Measurements from ENCODE around the gene KRTAP19-7.

Gene KRTAP19-7, protein sequence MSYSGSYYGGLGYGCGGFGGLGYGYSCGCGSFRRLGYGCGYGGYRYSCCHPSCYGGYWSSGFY

DNA sequence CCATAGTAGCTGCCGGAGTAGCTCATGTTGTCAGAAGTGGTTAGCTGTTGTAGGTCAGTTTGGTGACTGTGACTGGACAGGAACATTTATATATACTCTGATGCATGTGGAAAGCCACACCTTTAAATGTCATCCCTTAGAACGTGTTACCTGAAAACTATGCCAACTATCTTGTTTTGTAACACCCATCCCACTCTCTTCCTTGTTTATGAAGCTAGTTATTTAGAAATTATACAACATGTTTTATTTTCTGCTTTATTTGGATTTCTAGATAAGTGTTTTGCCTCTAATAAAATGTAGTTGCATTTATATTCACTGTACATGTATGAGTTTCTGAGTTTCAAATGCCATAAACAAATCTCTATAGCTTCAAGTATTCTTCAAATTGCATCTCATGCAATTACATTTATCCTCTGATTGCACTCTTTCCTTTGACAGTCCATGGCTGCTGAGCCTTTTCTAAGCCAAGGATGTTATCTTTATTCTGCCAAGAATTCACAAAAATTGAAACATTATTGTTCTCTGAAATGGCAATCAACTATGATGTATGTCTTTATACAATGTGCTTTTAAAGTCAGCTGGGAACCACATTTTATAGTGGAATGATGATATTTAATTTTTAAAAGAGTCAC, at the start of gene KRTAP19-7:
KRTAP19-7 (minus strand) TSS at position 51 of the 632 bp plus-strand sequence; CDS start at position 26, 25 bp downstream.
- DNase-seq (ENCODE audit: low read depth), result no peak

DNA sequence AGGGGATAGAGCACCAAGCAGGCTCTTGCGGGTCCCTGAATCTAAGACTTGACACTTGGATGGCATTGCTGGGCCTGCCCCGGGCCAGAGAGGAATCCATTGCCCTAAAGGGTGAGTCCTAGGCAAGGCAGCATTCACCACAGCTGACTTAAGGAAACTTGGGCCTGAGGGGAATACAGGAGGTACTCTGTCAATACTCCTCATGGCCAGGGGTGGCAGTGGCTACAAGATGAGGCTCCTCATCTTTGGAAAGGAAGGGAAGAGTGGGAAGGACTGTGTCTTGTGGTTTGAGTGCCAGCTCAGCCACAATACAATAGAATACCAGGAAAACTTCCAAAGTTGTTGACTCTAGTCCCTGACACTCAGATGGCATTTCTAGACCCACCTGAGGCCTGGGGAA, 44.9 kb upstream of the KRTAP19-7 start:
- no peak for DNase-seq (ENCODE audit: low read depth)

GRCh38 chr21:30600787-30601186, 39.7 kb upstream of the KRTAP19-7 start, which contains the start of gene KRTAP22-1:
Gene KRTAP22-1 (plus strand): TSS chr21:30601087.
- no peak for DNase-seq (ENCODE audit: low read depth)

DNA sequence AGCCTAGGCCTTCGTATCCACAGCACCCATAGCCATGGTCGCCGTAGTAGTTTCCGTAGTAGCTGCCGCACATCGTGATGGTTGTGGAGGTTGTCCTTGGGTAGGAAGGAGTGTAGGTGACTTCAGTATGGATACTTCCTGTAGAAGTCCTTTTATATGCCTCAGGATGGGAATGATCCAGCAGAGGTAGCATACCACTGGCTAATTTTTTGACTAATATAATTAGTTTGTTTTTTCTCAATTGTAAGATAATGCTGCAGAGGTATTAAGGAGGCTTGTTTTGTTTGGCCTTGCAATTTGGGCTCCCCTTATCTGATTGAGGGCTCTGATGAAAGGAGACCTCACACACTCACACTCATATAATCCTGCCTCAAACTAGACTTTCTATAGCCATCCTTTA, 37.7 kb upstream of the KRTAP19-7 start, which contains the start of gene KRTAP6-2:
KRTAP6-2 (minus strand) TSS at position 101 of the 400 bp plus-strand sequence; CDS start at position 73, 28 bp downstream.
- DNase-seq (ENCODE audit: low read depth), result no peak

GRCh38 chr21:30592140-30592539, 31.0 kb upstream of the KRTAP19-7 start, which contains the start of gene KRTAP6-3:
Gene KRTAP6-3 (plus strand): TSS chr21:30592440. CDS start chr21:30592446, 6 bp downstream.
- DNase-seq (ENCODE audit: low read depth), result no peak

GRCh38 chr21:30590297-30590696, 29.2 kb upstream of the KRTAP19-7 start, which contains the start of gene KRTAP22-2:
Gene KRTAP22-2 (minus strand): TSS chr21:30590397.
- no peak for DNase-seq (ENCODE audit: low read depth)

- no peak for DNase-seq (ENCODE audit: low read depth)
Measured at GRCh38 chr21:30582870-30583269, 21.8 kb upstream of the KRTAP19-7 start.

- no peak for DNase-seq (ENCODE audit: low read depth)
Measured at GRCh38 chr21:30580132-30580531, 19.0 kb upstream of the KRTAP19-7 start.

DNA sequence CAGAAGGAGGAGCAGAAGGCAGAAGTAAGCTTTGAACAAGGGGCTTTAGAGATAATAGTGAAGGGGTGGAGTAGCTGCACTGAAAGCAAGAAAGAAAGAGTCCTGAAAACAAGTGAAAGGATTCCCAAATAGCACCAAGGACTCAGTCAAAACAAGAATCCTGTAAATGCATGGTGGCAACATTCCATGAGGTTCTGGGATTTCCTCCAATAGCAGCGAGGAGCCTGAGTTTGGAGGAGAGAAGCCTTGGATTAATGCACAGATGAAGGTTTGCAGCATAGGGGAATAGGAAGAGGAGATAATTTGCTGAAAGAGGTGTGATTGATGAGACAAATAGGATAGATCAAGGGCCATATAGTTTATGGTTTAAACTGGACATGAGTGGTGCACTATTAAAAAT, 18.2 kb upstream of the KRTAP19-7 start:
- no peak for DNase-seq (ENCODE audit: low read depth)

DNA sequence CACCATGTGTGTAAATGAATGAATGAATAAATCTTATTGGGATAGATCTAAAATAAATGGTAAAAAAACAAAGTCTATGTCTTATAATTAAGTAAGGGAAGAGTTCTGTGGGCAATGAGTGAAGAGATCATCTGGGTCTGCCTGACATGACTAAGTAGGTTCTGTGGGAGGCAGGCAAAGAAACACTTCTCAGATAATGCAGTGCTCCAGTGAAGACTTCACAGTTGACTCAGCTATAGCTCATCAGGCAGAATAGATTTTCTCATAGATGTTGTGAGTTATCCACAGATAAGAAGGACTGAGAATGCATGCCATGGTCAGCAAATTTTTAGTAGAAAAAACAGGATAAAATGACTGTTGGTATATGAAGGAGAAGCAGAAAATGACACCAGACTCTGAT, 16.7 kb upstream of the KRTAP19-7 start:
- peak; percentile 1 for DNase-seq (ENCODE audit: low read depth)

DNA sequence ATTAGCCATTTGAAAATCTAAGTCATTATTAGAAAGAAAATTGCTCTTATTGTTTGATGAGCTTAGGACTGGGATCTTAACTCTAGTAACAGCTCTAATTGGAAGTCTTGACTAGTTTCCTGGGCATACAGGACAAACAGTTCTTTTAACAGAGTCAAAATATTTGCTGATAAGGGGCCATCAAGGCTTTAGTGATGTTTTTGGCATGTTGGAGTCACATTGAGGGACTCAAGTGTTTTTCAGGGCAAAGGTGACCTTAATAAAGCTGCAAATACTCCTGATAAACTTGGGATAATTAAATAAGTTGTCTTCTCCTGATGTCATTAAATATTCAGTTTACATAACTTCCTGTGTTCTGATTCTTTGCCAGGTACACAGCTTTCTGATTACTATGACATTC, 6.5 kb upstream of the KRTAP19-7 start:
- no peak for DNase-seq (ENCODE audit: low read depth)

DNA sequence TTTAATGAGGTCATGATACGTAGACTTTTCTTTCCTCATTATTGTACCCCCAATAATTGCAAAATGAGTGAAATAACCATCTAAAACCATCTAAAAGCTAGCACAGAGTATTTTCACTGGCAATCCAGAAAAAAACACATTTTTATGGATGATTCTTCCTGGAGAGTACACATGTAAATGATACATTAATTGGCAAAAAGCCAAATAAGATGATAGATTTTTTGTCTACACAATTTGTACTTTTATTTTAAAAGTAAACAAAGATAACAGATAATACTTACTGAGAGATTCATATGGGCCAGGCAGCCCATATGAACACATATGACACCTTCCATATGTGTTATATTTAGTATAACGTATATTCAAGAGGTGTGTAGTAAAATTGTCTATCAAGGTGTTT, 2.5 kb upstream of the KRTAP19-7 start:
- DNase-seq (ENCODE audit: low read depth), result no peak

DNA sequence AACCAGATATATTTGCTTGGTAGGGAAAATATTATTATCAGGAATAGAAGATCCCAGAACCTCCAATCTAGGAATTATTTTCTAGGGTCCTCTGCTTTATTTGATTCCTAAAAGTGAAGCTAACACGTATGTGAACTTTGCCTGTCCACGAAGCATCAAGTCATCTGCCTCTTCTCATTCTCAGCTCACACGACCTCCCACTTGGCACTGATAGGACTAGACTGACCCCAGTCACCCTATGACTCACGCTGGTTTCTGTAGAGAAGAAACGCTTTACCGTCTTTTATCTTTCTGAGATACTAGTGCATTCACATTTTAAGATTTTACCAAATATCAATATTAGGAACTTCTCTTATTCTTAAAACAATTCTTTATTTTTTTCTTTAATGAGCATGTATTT, 2.0 kb upstream of the KRTAP19-7 start:
- DNase-seq (ENCODE audit: low read depth), result no peak

- no peak for DNase-seq (ENCODE audit: low read depth)
Measured at GRCh38 chr21:30561957-30562356, 843 bp upstream of the KRTAP19-7 start.

GRCh38 chr21:30555095-30555494, 6.0 kb downstream of the KRTAP19-7 start:
- DNase-seq (ENCODE audit: low read depth), result no peak

DNA sequence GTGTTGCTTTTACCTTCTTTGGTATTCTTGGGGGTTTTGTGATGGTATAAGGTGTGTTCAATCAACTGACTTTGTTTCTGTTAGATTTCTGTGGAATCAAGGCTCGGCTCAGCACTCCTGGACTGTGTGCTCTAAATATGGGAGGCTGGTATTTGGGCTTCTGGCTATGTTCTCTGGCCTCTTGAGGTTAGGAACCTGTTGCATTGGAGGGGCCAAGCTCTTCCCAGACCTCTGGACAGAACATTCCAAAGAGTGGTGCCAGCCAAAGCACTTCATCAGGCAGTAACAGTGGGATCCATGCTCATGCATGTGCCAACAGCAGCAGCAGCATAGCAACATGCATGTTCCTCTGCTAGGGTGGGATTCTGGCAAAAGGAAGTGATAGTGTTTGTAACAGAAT, 8.3 kb downstream of the KRTAP19-7 start:
- DNase-seq (ENCODE audit: low read depth), result no peak

GRCh38 chr21:30541764-30542163, 19.4 kb downstream of the KRTAP19-7 start, which contains the start of gene KRTAP19-6:
Gene KRTAP19-6 (minus strand): TSS chr21:30541864. CDS start chr21:30541833, 31 bp downstream.
- no peak for DNase-seq (ENCODE audit: low read depth)

DNA sequence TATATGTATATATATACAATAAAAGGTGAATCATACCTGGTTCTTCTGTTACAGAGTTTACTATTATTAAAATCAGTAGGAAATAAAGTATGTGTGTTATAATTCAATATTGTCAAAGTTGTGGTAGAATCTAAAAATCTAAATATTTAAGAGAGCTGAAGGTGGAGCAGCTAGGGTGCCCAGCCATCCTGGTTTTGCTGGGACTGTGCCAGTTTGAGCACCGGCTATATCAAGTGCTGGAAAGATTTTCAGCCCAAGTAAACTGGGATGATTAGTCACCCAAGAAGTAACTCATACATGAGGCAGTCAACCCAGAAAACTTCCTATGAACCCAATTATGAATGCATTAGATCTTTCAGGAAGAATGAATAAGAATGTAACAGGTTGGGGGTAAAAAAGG, 42.2 kb downstream of the KRTAP19-7 start:
- DNase-seq (ENCODE audit: low read depth), result no peak

DNA sequence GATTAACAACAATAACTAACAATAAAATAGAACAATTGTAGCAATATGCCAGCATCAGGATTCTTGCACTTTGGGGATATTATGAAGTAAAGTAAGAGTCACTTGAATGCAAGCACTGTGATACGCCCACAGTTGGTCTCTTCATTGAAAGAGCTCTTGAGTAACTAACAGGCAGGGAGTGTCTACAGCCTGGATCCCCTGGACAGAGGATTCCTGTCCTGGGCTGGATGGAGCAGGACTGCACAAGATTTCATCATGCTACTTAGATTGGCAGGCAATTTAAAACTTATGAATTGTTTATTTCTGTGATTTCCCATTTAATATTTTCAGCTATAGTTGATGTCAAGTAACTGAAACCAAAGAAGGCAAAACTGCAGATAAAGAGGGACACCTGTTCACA, 45.4 kb downstream of the KRTAP19-7 start:
- DNase-seq (ENCODE audit: low read depth), result no peak

Data from HS-5 (cell line).